ENCODE data around the gene CACNG7. TPM values are rescaled to one million over a fixed set of nuclear protein-coding genes. Genes with fewer than 3 reads are reported as not detected.
"Not testable (repeated sequence)": the region's sequence is repeated elsewhere in the genome, so short reads cannot be mapped to it uniquely, and the experiment has no call there.

Gene CACNG7
- total and polyA plus RNA-seq, 2 donors from 2014 or later, result not detected

DNA sequence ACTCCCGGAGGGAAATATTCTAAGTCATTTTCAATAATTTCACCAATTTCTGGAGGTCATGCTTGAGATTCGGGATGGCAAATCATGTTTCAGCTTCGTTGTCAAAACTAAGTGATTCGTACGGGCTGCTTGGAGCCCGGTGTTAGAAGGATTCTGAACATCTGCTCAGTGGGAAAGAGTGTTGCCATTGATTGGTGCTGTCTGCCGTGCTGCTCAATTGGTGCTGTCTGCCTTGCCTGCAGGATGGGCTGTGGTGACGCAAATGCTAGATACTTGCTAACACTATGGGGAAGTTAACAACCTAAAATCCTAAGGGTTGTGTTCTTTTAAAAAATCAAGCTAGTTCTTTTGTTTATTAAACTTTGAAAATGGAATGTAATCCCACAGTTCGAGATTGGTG is 36.4 kb downstream of the CACNG7 start:
- H3K9ac ChIP-seq (ENCODE audit: low read length in 3 of 3), result no peak overlapping the region
- peaks cover 10% of the 10 kb centered on the region for H3K27me3 ChIP-seq (ENCODE audit: control insufficient read depth, insufficient read depth, low read length)
- H3K4me1 ChIP-seq (ENCODE audit: control insufficient read depth in 2 of 3, insufficient read depth in 2 of 3, low read depth in 1 of 3, low read length in 3 of 3), result no peaks in the 10 kb centered on the region
- DNase-seq, result no peak
- no peak overlapping the region for H3K4me3 ChIP-seq (ENCODE audit: low read length in 3 of 3)
- H3K9me3 ChIP-seq (ENCODE audit: control insufficient read depth in 2 of 3, insufficient read depth in 1 of 3, low read length in 3 of 3), result no peaks in the 10 kb centered on the region
- TF ChIP-seq, protein P1, sequence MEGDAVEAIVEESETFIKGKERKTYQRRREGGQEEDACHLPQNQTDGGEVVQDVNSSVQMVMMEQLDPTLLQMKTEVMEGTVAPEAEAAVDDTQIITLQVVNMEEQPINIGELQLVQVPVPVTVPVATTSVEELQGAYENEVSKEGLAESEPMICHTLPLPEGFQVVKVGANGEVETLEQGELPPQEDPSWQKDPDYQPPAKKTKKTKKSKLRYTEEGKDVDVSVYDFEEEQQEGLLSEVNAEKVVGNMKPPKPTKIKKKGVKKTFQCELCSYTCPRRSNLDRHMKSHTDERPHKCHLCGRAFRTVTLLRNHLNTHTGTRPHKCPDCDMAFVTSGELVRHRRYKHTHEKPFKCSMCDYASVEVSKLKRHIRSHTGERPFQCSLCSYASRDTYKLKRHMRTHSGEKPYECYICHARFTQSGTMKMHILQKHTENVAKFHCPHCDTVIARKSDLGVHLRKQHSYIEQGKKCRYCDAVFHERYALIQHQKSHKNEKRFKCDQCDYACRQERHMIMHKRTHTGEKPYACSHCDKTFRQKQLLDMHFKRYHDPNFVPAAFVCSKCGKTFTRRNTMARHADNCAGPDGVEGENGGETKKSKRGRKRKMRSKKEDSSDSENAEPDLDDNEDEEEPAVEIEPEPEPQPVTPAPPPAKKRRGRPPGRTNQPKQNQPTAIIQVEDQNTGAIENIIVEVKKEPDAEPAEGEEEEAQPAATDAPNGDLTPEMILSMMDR (IDR thresholded peaks at IDR 0.05; ENCODE audit: borderline replicate concordance, extremely low read depth, insufficient read depth), result no peak
- intact Hi-C loops (cut with DNase I), result no loop called here
- H3K27ac ChIP-seq (ENCODE audit: low read depth in 2 of 2, low read length in 2 of 2), result no peak overlapping the region
- H3K36me3 ChIP-seq (ENCODE audit: control insufficient read depth in 2 of 3, insufficient read depth in 3 of 3, low read length in 3 of 3), result no peaks in the 10 kb centered on the region
- FAIRE-seq, result no peak

DNA sequence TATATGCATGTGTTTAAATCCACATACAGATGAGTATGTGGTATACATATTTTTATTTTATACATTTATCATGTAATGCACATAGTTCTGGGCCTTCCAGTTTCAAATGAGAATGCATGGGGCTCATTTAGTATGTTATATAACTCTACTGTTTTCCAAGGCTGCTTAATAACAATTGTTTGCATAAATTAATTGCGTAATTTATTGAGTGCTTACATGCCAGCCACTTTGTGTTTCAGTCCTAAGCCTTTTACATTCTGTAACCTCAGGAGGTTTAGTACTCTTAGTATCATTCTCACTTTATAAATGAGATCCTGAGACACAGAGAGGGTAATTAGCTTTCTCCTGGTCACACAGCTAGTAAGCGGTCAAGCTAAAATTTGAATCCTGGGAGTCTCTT is 36.9 kb downstream of the CACNG7 start:
- DNase-seq (no peak), FAIRE-seq (no peak)
- Histone ChIP-seq H3K4me1 (ENCODE audit: control insufficient read depth in 2 of 3, insufficient read depth in 2 of 3, low read depth in 1 of 3, low read length in 3 of 3) (no peaks in the 10 kb centered on the region), H3K4me3 (ENCODE audit: low read length in 3 of 3) (no peak overlapping the region), H3K36me3 (ENCODE audit: control insufficient read depth in 2 of 3, insufficient read depth in 3 of 3, low read length in 3 of 3) (no peaks in the 10 kb centered on the region), H3K27me3 (ENCODE audit: control insufficient read depth, insufficient read depth, low read length) (peaks cover 10% of the 10 kb centered on the region), H3K27ac (ENCODE audit: low read depth in 2 of 2, low read length in 2 of 2) (no peak overlapping the region), H3K9me3 (ENCODE audit: control insufficient read depth in 2 of 3, insufficient read depth in 1 of 3, low read length in 3 of 3) (no peaks in the 10 kb centered on the region), H3K9ac (ENCODE audit: low read length in 3 of 3) (no peak overlapping the region)
- TF ChIP-seq, protein P1 (IDR thresholded peaks at IDR 0.05; ENCODE audit: borderline replicate concordance, extremely low read depth, insufficient read depth), result no peak
- intact Hi-C loops (cut with DNase I), result no loop called here

DNA sequence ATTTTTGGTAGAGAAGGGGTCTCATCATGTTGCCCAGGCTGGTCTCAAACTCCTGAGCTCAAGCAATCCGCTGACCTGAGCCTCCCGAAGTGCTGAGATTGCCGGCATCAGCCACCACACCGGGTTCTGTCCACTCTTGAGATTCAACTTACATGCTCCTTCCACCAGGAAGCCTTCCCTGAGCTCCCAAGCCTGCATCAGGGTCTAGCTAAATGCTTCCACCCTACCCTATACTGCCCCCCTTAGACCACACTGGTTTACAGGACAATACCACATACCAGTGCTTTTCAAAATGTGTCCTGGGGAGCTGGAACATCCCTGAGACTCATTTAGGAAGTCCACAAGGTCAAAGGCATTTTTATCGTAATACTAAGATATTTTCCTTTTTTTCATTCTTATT is 38.5 kb downstream of the CACNG7 start:
- intact Hi-C loops (cut with DNase I), result no loop called here
- no peak overlapping the region for H3K27ac ChIP-seq (ENCODE audit: low read depth in 2 of 2, low read length in 2 of 2)
- H3K27me3 ChIP-seq (ENCODE audit: control insufficient read depth, insufficient read depth, low read length), result peaks cover 10% of the 10 kb centered on the region
- FAIRE-seq (no peak), DNase-seq (no peak)
- no peak overlapping the region for H3K9ac ChIP-seq (ENCODE audit: low read length in 3 of 3)
- no peaks in the 10 kb centered on the region for H3K36me3 ChIP-seq (ENCODE audit: control insufficient read depth in 2 of 3, insufficient read depth in 3 of 3, low read length in 3 of 3)
- TF ChIP-seq, protein P1 (IDR thresholded peaks at IDR 0.05; ENCODE audit: borderline replicate concordance, extremely low read depth, insufficient read depth), result no peak
- no peak overlapping the region for H3K4me3 ChIP-seq (ENCODE audit: low read length in 3 of 3)
- H3K9me3 ChIP-seq (ENCODE audit: control insufficient read depth in 2 of 3, insufficient read depth in 1 of 3, low read length in 3 of 3), result no peaks in the 10 kb centered on the region
- H3K4me1 ChIP-seq (ENCODE audit: control insufficient read depth in 2 of 3, insufficient read depth in 2 of 3, low read depth in 1 of 3, low read length in 3 of 3), result no peaks in the 10 kb centered on the region

DNA sequence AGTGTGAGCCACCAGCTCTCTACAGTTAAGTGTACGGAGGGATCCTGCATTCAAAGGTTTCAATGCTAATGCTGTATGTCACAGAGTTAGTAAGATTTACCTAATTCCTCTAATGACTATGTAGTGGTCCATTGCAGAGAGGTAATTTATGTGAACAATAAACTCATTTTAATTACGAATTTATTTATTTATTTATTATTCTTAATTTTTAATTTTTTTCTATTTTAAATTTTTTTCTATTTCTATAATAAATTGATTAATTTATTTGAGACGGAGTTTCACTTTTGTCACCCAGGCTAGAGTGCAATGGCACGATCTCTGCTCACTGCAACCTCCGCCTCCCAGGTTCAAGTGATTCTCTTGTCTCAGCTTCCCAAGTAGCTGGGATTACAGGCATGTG is 39.5 kb downstream of the CACNG7 start:
- H3K9me3 ChIP-seq (ENCODE audit: control insufficient read depth in 2 of 3, insufficient read depth in 1 of 3, low read length in 3 of 3); FAIRE-seq; H3K27me3 ChIP-seq (ENCODE audit: control insufficient read depth, insufficient read depth, low read length); H3K9ac ChIP-seq (ENCODE audit: low read length in 3 of 3); DNase-seq; H3K27ac ChIP-seq (ENCODE audit: low read depth in 2 of 2, low read length in 2 of 2); H3K4me3 ChIP-seq (ENCODE audit: low read length in 3 of 3); intact Hi-C loops (cut with DNase I); H3K4me1 ChIP-seq (ENCODE audit: control insufficient read depth in 2 of 3, insufficient read depth in 2 of 3, low read depth in 1 of 3, low read length in 3 of 3); H3K36me3 ChIP-seq (ENCODE audit: control insufficient read depth in 2 of 3, insufficient read depth in 3 of 3, low read length in 3 of 3): not testable (repeated sequence)
